Umbilical cord (tissue), 2 donors: ENCODE measurements around the gene MYBPC3. TPM values are rescaled to one million over a fixed set of nuclear protein-coding genes. Genes with fewer than 3 reads are reported as not detected.
"Not testable (repeated sequence)": the region's sequence is repeated elsewhere in the genome, so short reads cannot be mapped to it uniquely, and the experiment has no call there.

Experiments used
- DNase-seq: peaks from one replicate; pipeline ENCODE4 v3.0.0-alpha.2; 2015; ENCODE audit warnings: low spot score
- total RNA-seq: library from RNA; depleted of rRNA; stranded (reverse); fragments of >200 nt; gene quantifications from one replicate; pipeline ENCODE4 v1.2.3, GENCODE V29; 2014; ENCODE audit warnings: low replicate concordance; ENCODE audit not compliant: insufficient read depth

MYBPC3 gene
- total RNA-seq, 1 donor from 2014 or later, result 1.2 TPM

- no peak for DNase-seq
Observed at GRCh38 chr11:47324520-47324919, 28.0 kb downstream of the MYBPC3 start.

- no peak for DNase-seq
Observed at GRCh38 chr11:47318166-47318565, 34.3 kb downstream of the MYBPC3 start.

GRCh38 chr11:47317064-47317828 lies 35.3 kb downstream of the MYBPC3 start:
- no peak for DNase-seq

GRCh38 chr11:47316501-47316900 lies 36.0 kb downstream of the MYBPC3 start:
- DNase-seq, result not testable (repeated sequence)

GRCh38 chr11:47314992-47315391 lies 37.5 kb downstream of the MYBPC3 start:
- DNase-seq, result no peak

- no peak for DNase-seq
Observed at GRCh38 chr11:47308050-47308823, 44.3 kb downstream of the MYBPC3 start.

GRCh38 chr11:47306484-47306844 lies 46.0 kb downstream of the MYBPC3 start:
- DNase-seq, result no peak

GRCh38 chr11:47305734-47306483 lies 46.6 kb downstream of the MYBPC3 start:
- DNase-seq, result no peak

GRCh38 chr11:47302853-47303252 lies 49.6 kb downstream of the MYBPC3 start:
- no peak for DNase-seq

GRCh38 chr11:47299078-47299477 lies 53.4 kb downstream of the MYBPC3 start:
- DNase-seq, result no peak

GRCh38 chr11:47296045-47296444 lies 56.5 kb downstream of the MYBPC3 start:
- DNase-seq, result no peak

GRCh38 chr11:47295385-47295784 lies 57.1 kb downstream of the MYBPC3 start:
- no peak for DNase-seq

GRCh38 chr11:47289856-47290255 lies 62.6 kb downstream of the MYBPC3 start:
- DNase-seq, result no peak

- DNase-seq, result no peak
Observed at GRCh38 chr11:47288066-47288465, 64.4 kb downstream of the MYBPC3 start.

- no peak for DNase-seq
Observed at GRCh38 chr11:47285969-47286770, 66.3 kb downstream of the MYBPC3 start.

GRCh38 chr11:47284151-47284550 lies 68.4 kb downstream of the MYBPC3 start:
- DNase-seq, result no peak

GRCh38 chr11:47282462-47282861 lies 70.0 kb downstream of the MYBPC3 start:
- no peak for DNase-seq
